PC-9 (cell line): ENCODE measurements around the gene CYB5A.

Experiments used
- EZH2 ChIP-seq: fragments of 200-600 bp; sonication (generic); IDR thresholded peaks from 2 replicates; pipeline ENCODE4 v1.8.0; 2017; ENCODE audit warnings: antibody characterized with exemption, low read depth
- TF ChIP-seq, protein P1 (sequence below): fragments of 200-600 bp; sonication (generic); conservative IDR thresholded peaks from 2 replicates; pipeline ENCODE4 v1.6.1; 2017; ENCODE audit warnings: mixed run types, antibody characterized with exemption, mild to moderate bottlenecking, moderate library complexity

DNA sequence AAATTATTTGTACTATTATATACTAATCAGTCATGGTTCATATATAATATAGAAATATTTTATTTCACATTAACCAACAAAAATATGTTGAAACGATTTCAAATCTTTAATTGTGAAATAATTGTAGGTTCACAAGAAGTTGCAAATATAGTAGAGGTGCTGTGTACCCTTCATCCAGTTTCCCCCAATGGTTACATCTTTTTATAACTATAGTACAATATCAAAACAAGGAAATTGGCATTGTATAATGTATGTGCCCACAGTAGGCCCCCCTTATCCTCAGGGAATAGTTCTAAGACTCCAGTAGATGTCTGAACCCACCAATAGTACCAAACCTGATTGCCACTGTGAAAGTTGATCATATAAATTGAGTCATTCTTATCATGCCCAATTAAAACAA is 7.4 kb upstream of the CYB5A start:
- TF ChIP-seq, protein P1, sequence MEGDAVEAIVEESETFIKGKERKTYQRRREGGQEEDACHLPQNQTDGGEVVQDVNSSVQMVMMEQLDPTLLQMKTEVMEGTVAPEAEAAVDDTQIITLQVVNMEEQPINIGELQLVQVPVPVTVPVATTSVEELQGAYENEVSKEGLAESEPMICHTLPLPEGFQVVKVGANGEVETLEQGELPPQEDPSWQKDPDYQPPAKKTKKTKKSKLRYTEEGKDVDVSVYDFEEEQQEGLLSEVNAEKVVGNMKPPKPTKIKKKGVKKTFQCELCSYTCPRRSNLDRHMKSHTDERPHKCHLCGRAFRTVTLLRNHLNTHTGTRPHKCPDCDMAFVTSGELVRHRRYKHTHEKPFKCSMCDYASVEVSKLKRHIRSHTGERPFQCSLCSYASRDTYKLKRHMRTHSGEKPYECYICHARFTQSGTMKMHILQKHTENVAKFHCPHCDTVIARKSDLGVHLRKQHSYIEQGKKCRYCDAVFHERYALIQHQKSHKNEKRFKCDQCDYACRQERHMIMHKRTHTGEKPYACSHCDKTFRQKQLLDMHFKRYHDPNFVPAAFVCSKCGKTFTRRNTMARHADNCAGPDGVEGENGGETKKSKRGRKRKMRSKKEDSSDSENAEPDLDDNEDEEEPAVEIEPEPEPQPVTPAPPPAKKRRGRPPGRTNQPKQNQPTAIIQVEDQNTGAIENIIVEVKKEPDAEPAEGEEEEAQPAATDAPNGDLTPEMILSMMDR, result no peak
- no peak for TF ChIP-seq EZH2
